Measurements from ENCODE around the gene AHCY. TPM values are rescaled to one million over a fixed set of nuclear protein-coding genes. Genes with fewer than 3 reads are reported as not detected.

Gene AHCY
- polyA plus RNA-seq, 3 donors, result 197 to 218 (median 209) TPM

Other genes starting within 250 kb of the AHCY start
- 10 to 100 TPM; 43.3 to 48.3 (median 47.2) TPM for gene EIF2S2, start 191.1 kb downstream of the AHCY start, polyA plus RNA-seq (ENCODE audit: insufficient read length in 3 of 3)
- gene ASIP, start 61.9 kb downstream of the AHCY start, polyA plus RNA-seq (ENCODE audit: insufficient read length in 3 of 3), result under 1 TPM; 0.34 to 0.76 (median 0.40) TPM
- gene ITCH, start 59.9 kb upstream of the AHCY start, polyA plus RNA-seq (ENCODE audit: insufficient read length in 3 of 3), result 10 to 100 TPM; 40.9 to 54.4 (median 48.7) TPM
- gene DYNLRB1, start 213.1 kb upstream of the AHCY start, polyA plus RNA-seq (ENCODE audit: insufficient read length in 3 of 3), result 100 to 1,000 TPM; 196 to 225 (median 205) TPM